GM12878 (cell line): ENCODE measurements around the gene NCF2. TPM values are rescaled to one million over a fixed set of nuclear protein-coding genes. Genes with fewer than 3 reads are reported as not detected.

Source experiments
- ATF7 ChIP-seq: fragments of 450-650 bp; IDR thresholded peaks from 2 replicates; pipeline ENCODE4 v1.6.1; 2016; ENCODE audit warnings: low read depth, mild to moderate bottlenecking
- BHLHE40 ChIP-seq, 2 experiments: fragments of 450-650 bp in 1 of 2; IDR thresholded peaks; 2 replicates each; pipeline ENCODE4 v1.6.1; 2011 to 2017; ENCODE audit warnings: low read depth in 2 of 2, borderline replicate concordance in 1 of 2, improper control_type of control experiment in 1 of 2, low read length in 1 of 2, mild to moderate bottlenecking in 1 of 2
- CBX3 ChIP-seq: fragments of 200-600 bp; sonication (generic); IDR thresholded peaks from 2 replicates; pipeline ENCODE4 v1.6.1; 2016; ENCODE audit warnings: low read depth, borderline replicate concordance
- CHD1 ChIP-seq: IDR thresholded peaks from 2 replicates; pipeline ENCODE4 v1.6.1; 2012; ENCODE audit warnings: low read depth, low read length, improper control_type of control experiment
- CREM ChIP-seq: IDR thresholded peaks from 2 replicates; pipeline ENCODE4 v1.6.1; 2014; ENCODE audit warnings: antibody characterized with exemption, low read depth
- CTCF ChIP-seq, 3 experiments: IDR thresholded peaks in 2 of 3; conservative IDR thresholded peaks in 1 of 3; 2 replicates each; pipeline ENCODE4 v1.5.1; 2011; ENCODE audit warnings: low read depth in 3 of 3, low read length in 3 of 3, mild to moderate bottlenecking in 3 of 3, control low read depth in 2 of 3, moderate library complexity in 2 of 3, inconsistent platforms in 1 of 3, mixed read lengths in 1 of 3; ENCODE audit not compliant: control insufficient read depth in 2 of 3, insufficient read depth in 1 of 3; ENCODE audit errors: extremely low read depth in 1 of 3
- ETV6 ChIP-seq, 2 experiments: fragments of 450-650 bp in 1 of 2; IDR thresholded peaks in 1 of 2; conservative IDR thresholded peaks in 1 of 2; 2 replicates each; pipeline ENCODE4 v1.6.1; 2014; ENCODE audit warnings: antibody characterized with exemption in 1 of 2, borderline replicate concordance in 1 of 2, low read depth in 1 of 2, mild to moderate bottlenecking in 1 of 2, moderate library complexity in 1 of 2
- HDAC2 ChIP-seq: fragments of 200-600 bp; sonication (generic); IDR thresholded peaks from 2 replicates; pipeline ENCODE4 v1.6.1; 2017
- IKZF2 ChIP-seq, 2 experiments: fragments of 450-650 bp; IDR thresholded peaks; 2 replicates each; pipeline ENCODE4 v1.6.1; 2017; ENCODE audit warnings: mild to moderate bottlenecking in 2 of 2, moderate library complexity in 2 of 2
- JUND ChIP-seq: IDR thresholded peaks from 2 replicates; pipeline ENCODE4 v1.6.1; 2012; ENCODE audit warnings: low read depth, mild to moderate bottlenecking, low read length, improper control_type of control experiment, moderate library complexity
- KAT2A ChIP-seq: conservative IDR thresholded peaks from 2 replicates; pipeline ENCODE4 v1.6.1; 2011; ENCODE audit warnings: low read depth, low read length; ENCODE audit not compliant: control insufficient read depth
- KLF5 ChIP-seq: fragments of 450-650 bp; IDR thresholded peaks from 2 replicates; pipeline ENCODE4 v1.6.1; 2014; ENCODE audit warnings: mild to moderate bottlenecking; ENCODE audit not compliant: partially characterized antibody
- NBN ChIP-seq: fragments of 450-650 bp; IDR thresholded peaks from 2 replicates; pipeline ENCODE4 v1.6.1; 2016
- POLR2AphosphoS2 ChIP-seq: IDR thresholded peaks from 2 replicates; pipeline ENCODE4 v1.6.1; 2011; ENCODE audit warnings: low read depth, mild to moderate bottlenecking, low read length, improper control_type of control experiment, moderate library complexity
- REST ChIP-seq: IDR thresholded peaks from 2 replicates; pipeline ENCODE4 v1.6.1; 2012; ENCODE audit warnings: mild to moderate bottlenecking, low read depth, low read length
- RFX5 ChIP-seq: IDR thresholded peaks from 2 replicates; pipeline ENCODE4 v1.6.1; 2011; ENCODE audit warnings: low read depth, low read length, improper control_type of control experiment
- SIN3A ChIP-seq: IDR thresholded peaks from 2 replicates; pipeline ENCODE4 v1.6.1; 2012; ENCODE audit warnings: low read depth, low read length, improper control_type of control experiment
- SMAD5 ChIP-seq: IDR thresholded peaks from 2 replicates; pipeline ENCODE4 v1.6.1; 2016; ENCODE audit warnings: antibody characterized with exemption, low read depth
- SMC3 ChIP-seq: IDR thresholded peaks from 2 replicates; pipeline ENCODE4 v1.6.1; 2011; ENCODE audit warnings: low read length, improper control_type of control experiment, borderline replicate concordance
- TCF12 ChIP-seq: IDR thresholded peaks from 2 replicates; pipeline ENCODE4 v1.6.1; 2011; ENCODE audit warnings: low read depth, mild to moderate bottlenecking, low read length
- TCF3 ChIP-seq: IDR thresholded peaks from 2 replicates; pipeline ENCODE4 v1.6.1; 2012; ENCODE audit warnings: low read depth, mild to moderate bottlenecking, low read length, borderline replicate concordance; ENCODE audit not compliant: insufficient read depth
- ZNF217 ChIP-seq: fragments of 450-650 bp; IDR thresholded peaks from 2 replicates; pipeline ENCODE4 v1.6.1; 2017; ENCODE audit warnings: antibody characterized with exemption, mild to moderate bottlenecking
- ZSCAN29 ChIP-seq: fragments of 450-650 bp; IDR thresholded peaks from 2 replicates; pipeline ENCODE4 v1.6.1; 2017; ENCODE audit warnings: mild to moderate bottlenecking, moderate library complexity
- polyA plus RNA-seq, 11 experiments: library from polyadenylated mRNA; depleted of rRNA in 4 of 11; unstranded in 6 of 11; stranded (reverse) in 5 of 11; fragments of >200 nt; fragmentation: Nextera tagmentation in 4 of 11; fragmentation: Illumina TruSeq in 1 of 11; extraction: Ambion mirVana in 4 of 11; extraction: Trizol in 1 of 11; gene quantifications; 1 replicate in 1 of 11; 2 replicates in 10 of 11; pipeline versions ENCODE4 v1.2.1 to v1.2.3, GENCODE V29; 2011 to 2016; ENCODE audit warnings: inconsistent platforms in 2 of 11, missing spikeins in 2 of 11, low read depth in 1 of 11
- total RNA-seq, 4 experiments: library from RNA; depleted of rRNA in 3 of 4; stranded (reverse); fragments of >200 nt in 3 of 4; fragmentation: Illumina TruSeq in 1 of 4; extraction: Trizol in 1 of 4; gene quantifications; 2 replicates each; pipeline versions ENCODE4 v1.2.1 to v1.2.3, GENCODE V29; 2013 to 2021
- TF ChIP-seq, protein P1 (sequence below): fragments of 450-650 bp; IDR thresholded peaks from 2 replicates; pipeline ENCODE4 v1.6.1; 2017; ENCODE audit warnings: antibody characterized with exemption, mild to moderate bottlenecking, moderate library complexity

NCF2 gene
- total and polyA plus RNA-seq, 10 of the 15 experiments (the other 5 are each of a cell fraction or from before 2014, with no cell fraction given): 31.4 to 256 (median 77.1) TPM

GRCh38 chr1:183633676-183634343 lies 43.6 kb upstream of the NCF2 start (continued):
- TF ChIP-seq ATF7 (no peak), CHD1 (no peak), ETV6 (conservative IDR thresholded peaks at IDR 0.05 in 1 of 2, IDR thresholded peaks at IDR 0.05 in 1 of 2; ENCODE audit: borderline replicate concordance in 1 of 2, low read depth in 1 of 2) (no peak), REST (no peak), JUND (no peak), ZNF217 (no peak), TCF3 (no peak), CTCF (IDR thresholded peaks at IDR 0.05 in 2 of 3, conservative IDR thresholded peaks at IDR 0.05 in 1 of 3; ENCODE audit: control insufficient read depth in 2 of 3, extremely low read depth in 1 of 3, insufficient read depth in 1 of 3, low read depth in 3 of 3, low read length in 3 of 3) (peak; percentile 15 to 45 (median 43); a peak in 5 of 6 replicates), KAT2A (no peak), NBN (no peak), HDAC2 (no peak), TCF12 (no peak), SMC3 (peak; percentile 1; the same call in 1 of the 2 replicates), BHLHE40 (IDR thresholded peaks at IDR 0.05; ENCODE audit: borderline replicate concordance in 1 of 2, low read depth in 2 of 2, low read length in 1 of 2) (no peak), ZSCAN29 (no peak), IKZF2 (IDR thresholded peaks at IDR 0.05) (no peak; a peak in 1 of 4 replicates), SIN3A (no peak), KLF5 (no peak), RFX5 (no peak), CBX3 (no peak), SMAD5 (no peak; the same call in 1 of the 2 replicates), POLR2AphosphoS2 (no peak), CREM (no peak)
- TF ChIP-seq, protein P1, sequence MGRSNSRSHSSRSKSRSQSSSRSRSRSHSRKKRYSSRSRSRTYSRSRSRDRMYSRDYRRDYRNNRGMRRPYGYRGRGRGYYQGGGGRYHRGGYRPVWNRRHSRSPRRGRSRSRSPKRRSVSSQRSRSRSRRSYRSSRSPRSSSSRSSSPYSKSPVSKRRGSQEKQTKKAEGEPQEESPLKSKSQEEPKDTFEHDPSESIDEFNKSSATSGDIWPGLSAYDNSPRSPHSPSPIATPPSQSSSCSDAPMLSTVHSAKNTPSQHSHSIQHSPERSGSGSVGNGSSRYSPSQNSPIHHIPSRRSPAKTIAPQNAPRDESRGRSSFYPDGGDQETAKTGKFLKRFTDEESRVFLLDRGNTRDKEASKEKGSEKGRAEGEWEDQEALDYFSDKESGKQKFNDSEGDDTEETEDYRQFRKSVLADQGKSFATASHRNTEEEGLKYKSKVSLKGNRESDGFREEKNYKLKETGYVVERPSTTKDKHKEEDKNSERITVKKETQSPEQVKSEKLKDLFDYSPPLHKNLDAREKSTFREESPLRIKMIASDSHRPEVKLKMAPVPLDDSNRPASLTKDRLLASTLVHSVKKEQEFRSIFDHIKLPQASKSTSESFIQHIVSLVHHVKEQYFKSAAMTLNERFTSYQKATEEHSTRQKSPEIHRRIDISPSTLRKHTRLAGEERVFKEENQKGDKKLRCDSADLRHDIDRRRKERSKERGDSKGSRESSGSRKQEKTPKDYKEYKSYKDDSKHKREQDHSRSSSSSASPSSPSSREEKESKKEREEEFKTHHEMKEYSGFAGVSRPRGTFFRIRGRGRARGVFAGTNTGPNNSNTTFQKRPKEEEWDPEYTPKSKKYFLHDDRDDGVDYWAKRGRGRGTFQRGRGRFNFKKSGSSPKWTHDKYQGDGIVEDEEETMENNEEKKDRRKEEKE: no peak
